Trophoblast cell (in vitro differentiated cells and primary cell): Measurements from ENCODE around the gene PCNT.

ENCODE experiments used
- DNase-seq, 2 donors: peaks; one replicate each; pipeline ENCODE4 v3.0.0-alpha.2; 2016
- H2AFZ ChIP-seq: 2 replicates; pipeline ENCODE4 v1.6.1; 2013; ENCODE audit warnings: low read length, moderate library complexity, mild to moderate bottlenecking; ENCODE audit not compliant: insufficient read depth, poor library complexity
- H2AK5ac ChIP-seq: 2 replicates; pipeline ENCODE4 v1.6.1; 2013; ENCODE audit warnings: mild to moderate bottlenecking, low read length
- H2BK120ac ChIP-seq: 2 replicates; pipeline ENCODE4 v1.6.1; 2013; ENCODE audit warnings: low read length, mild to moderate bottlenecking, moderate library complexity; ENCODE audit not compliant: insufficient read depth, poor library complexity
- H2BK12ac ChIP-seq: 2 replicates; pipeline ENCODE4 v1.6.1; 2013; ENCODE audit warnings: mild to moderate bottlenecking, low read length, moderate library complexity
- H2BK5ac ChIP-seq: 2 replicates; pipeline ENCODE4 v1.6.1; 2013; ENCODE audit warnings: low read length, low read depth, moderate library complexity, mild to moderate bottlenecking; ENCODE audit not compliant: poor library complexity
- H3K14ac ChIP-seq: 2 replicates; pipeline ENCODE4 v1.6.1; 2013; ENCODE audit warnings: mild to moderate bottlenecking, low read length
- H3K18ac ChIP-seq: 2 replicates; pipeline ENCODE4 v1.6.1; 2013; ENCODE audit warnings: mild to moderate bottlenecking, low read length
- H3K23ac ChIP-seq: 2 replicates; pipeline ENCODE4 v1.6.1; 2013; ENCODE audit warnings: low read length
- H3K27ac ChIP-seq: 2 replicates; pipeline ENCODE4 v1.5.1; 2013; ENCODE audit warnings: low read depth, mild to moderate bottlenecking, inconsistent platforms, low read length, moderate library complexity
- H3K27me3 ChIP-seq: 2 replicates; pipeline ENCODE4 v1.6.1; 2013; ENCODE audit warnings: inconsistent platforms, mild to moderate bottlenecking, low read length, moderate library complexity; ENCODE audit not compliant: insufficient read depth
- H3K36me3 ChIP-seq, 2 experiments: 1 replicate in 1 of 2; 2 replicates in 1 of 2; pipeline ENCODE4 v1.6.1; 2013; ENCODE audit warnings: low read length in 2 of 2, mild to moderate bottlenecking in 2 of 2, moderate library complexity in 1 of 2; ENCODE audit not compliant: insufficient read depth in 2 of 2, control insufficient read depth in 1 of 2
- H3K4ac ChIP-seq: 2 replicates; pipeline ENCODE4 v1.6.1; 2013; ENCODE audit warnings: low read depth, mild to moderate bottlenecking, low read length, moderate library complexity
- H3K4me1 ChIP-seq, 2 experiments: 1 replicate in 1 of 2; 2 replicates in 1 of 2; pipeline ENCODE4 v1.6.1; 2013; ENCODE audit warnings: low read length in 2 of 2, mild to moderate bottlenecking in 2 of 2, moderate library complexity in 1 of 2; ENCODE audit not compliant: insufficient read depth in 2 of 2, control insufficient read depth in 1 of 2
- H3K4me2 ChIP-seq: 2 replicates; pipeline ENCODE4 v1.6.1; 2013; ENCODE audit warnings: inconsistent platforms, mild to moderate bottlenecking, low read length, moderate library complexity
- H3K4me3 ChIP-seq: 2 replicates; pipeline ENCODE4 v1.5.1; 2013; ENCODE audit warnings: mild to moderate bottlenecking, low read depth, low read length, inconsistent platforms
- H3K79me1 ChIP-seq: one replicate; pipeline ENCODE4 v1.6.1; 2013; ENCODE audit warnings: low read length
- H3K79me2 ChIP-seq: 2 replicates; pipeline ENCODE4 v1.6.1; 2013; ENCODE audit warnings: low read length, mild to moderate bottlenecking; ENCODE audit not compliant: control insufficient read depth, insufficient read depth, poor library complexity
- H3K9ac ChIP-seq: 2 replicates; pipeline ENCODE4 v1.6.1; 2013; ENCODE audit warnings: mild to moderate bottlenecking, low read length
- H3K9me3 ChIP-seq: 2 replicates; pipeline ENCODE4 v1.6.1; 2013; ENCODE audit warnings: low read depth, mild to moderate bottlenecking, control low read depth, inconsistent platforms, low read length; ENCODE audit not compliant: insufficient read depth
- H4K12ac ChIP-seq: 2 replicates; pipeline ENCODE4 v1.6.1; 2013; ENCODE audit warnings: low read depth, mild to moderate bottlenecking, low read length, moderate library complexity
- H4K8ac ChIP-seq: 2 replicates; pipeline ENCODE4 v1.6.1; 2013; ENCODE audit warnings: low read depth, mild to moderate bottlenecking, low read length, moderate library complexity
- H4K91ac ChIP-seq: one replicate; pipeline ENCODE4 v1.6.1; 2013; ENCODE audit warnings: low read depth, mild to moderate bottlenecking, low read length, moderate library complexity
- WGBS: extraction: QIAGEN DNeasy Blood & Tissue Kit; methylation state at CpG from one replicate; pipeline ENCODE4 v1.1.7; 2013; ENCODE audit warnings: missing lambda C conversion rate; ENCODE audit not compliant: insufficient read length, insufficient coverage; ENCODE audit errors: extremely low coverage; 5-methylcytosine and 5-hydroxymethylcytosine counted together

PCNT gene

DNA sequence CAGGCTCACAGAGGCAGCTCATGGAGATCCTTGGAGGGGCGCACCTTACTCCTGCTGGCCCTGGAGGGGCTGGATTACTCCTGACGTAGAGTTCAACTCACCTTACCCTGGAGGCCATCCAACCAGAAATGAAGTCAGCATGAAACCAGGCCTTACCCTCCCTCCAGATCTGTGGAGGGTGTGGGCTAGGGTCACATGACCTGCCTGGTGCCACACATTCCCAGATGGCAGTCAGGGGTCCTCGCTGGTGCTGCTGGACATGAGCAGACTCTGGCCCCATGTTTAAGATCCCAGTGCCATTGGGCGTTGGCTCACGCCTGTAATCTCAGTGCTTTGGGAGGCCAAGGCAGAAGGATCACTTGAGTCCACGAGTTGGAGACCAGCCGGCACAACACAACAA lies 4.8 kb upstream of the PCNT start:
- Histone ChIP-seq H3K4me2 (no peak overlapping the region), H3K36me3 (peaks cover 10 to 14% of the 10 kb centered on the region in 2 experiments), H3K14ac (no peak overlapping the region), H3K27ac (no peak overlapping the region), H3K23ac (no peak overlapping the region), H4K91ac (no peak overlapping the region), H3K79me1 (peaks cover 14% of the 10 kb centered on the region), H2AFZ (no peak overlapping the region), H4K12ac (no peak overlapping the region), H2BK5ac (no peak overlapping the region), H3K9me3 (no peaks in the 10 kb centered on the region), H3K18ac (no peak overlapping the region), H3K4ac (no peak overlapping the region), H3K27me3 (no peaks in the 10 kb centered on the region), H3K4me1 (peaks cover 10 to 22% of the 10 kb centered on the region in 2 experiments), H3K4me3 (no peak overlapping the region), H3K79me2 (peaks cover 19% of the 10 kb centered on the region), H3K9ac (no peak overlapping the region), H2BK120ac (no peak overlapping the region), H2AK5ac (no peak overlapping the region), H4K8ac (no peak overlapping the region), H2BK12ac (no peak overlapping the region)
- DNase-seq = no peak
- no CpG with 5 or more reads among the region's 7 CpGs for WGBS

DNA sequence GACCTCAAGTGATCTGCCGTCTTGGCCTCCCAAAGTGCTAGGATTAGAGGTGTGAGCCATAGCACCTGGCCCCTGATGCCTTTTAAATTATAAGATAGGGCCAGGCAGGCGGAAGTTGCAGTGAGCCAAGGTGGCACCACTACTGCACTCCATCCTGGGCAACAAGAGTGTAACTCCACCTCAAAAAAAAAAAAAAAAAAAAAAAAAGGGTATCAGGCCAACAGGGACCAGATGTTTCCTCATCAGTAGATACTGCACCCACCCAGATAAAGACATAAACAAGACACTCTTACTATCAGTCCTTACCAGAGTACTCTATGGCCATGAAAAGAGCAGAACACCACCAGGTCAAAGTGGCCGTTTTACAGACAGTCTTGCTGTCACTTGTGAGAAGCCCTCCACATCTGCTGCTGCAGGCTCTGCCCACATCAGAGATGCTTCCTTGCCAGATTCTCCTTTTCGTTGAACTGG lies 3.6 kb upstream of the PCNT start:
- H3K4me1 ChIP-seq = peaks cover 10 to 22% of the 10 kb centered on the region in 2 experiments
- no peak overlapping the region for H3K23ac ChIP-seq
- WGBS = no CpG with 5 or more reads among the region's 4 CpGs

DNA sequence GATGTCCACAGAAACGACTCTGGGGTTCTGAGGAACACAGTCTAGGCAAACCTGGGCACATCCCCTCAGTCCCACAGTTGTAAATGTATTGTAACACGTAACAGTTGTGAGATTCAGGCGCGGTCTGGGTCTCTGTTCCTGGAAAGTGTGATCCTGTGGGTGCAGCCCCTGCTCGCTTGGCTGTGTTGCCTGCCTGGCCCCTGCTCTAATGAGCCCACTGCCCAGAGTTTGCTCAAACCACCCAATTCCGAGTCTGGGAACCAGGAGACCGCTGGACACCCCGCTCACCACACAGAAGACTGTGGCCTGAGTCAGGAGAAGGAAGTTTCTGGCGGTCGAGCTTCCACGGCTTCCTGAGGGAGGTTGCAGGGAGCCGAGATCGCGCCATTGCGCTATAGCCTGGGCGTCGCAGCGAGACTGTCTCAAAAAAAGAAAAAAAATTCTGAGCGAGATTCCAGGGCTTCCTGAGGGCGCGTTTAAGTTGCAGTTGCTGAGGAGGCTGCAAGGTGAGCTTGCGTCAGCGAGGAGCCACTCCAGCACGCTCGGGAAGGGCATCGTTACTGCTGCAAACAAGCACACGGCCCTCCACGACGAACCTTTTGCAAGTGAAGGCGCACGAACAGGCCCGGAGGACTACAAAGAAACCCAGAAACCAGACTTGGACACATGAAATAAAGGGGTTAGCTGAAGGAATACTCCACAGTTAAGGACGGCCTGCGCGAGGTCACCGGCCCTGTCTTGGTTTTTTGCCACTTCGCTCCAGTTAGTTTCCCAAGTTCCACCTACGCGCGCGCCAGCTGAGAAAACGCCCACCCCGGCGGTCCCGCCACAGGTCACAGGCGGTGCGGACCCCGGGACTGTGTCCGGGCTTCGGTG lies 1.4 kb upstream of the PCNT start:
- Histone ChIP-seq H2AK5ac (peak overlapping the region; percentile 30), H4K12ac (peak overlapping the region; percentile 19), H2BK120ac (peak overlapping the region; percentile 41), H4K91ac (peak overlapping the region; percentile 88), H2AFZ (peak overlapping the region; percentile 43), H3K9me3 (no peaks in the 10 kb centered on the region), H3K79me2 (peaks cover 26% of the 10 kb centered on the region), H3K79me1 (peaks cover 21% of the 10 kb centered on the region), H3K4me3 (peak overlapping the region; percentile 86), H3K4me2 (peak overlapping the region; percentile 93), H4K8ac (peak overlapping the region; percentile 85), H3K18ac (peak overlapping the region; percentile 47), H3K23ac (no peak overlapping the region), H3K27me3 (no peaks in the 10 kb centered on the region), H3K9ac (peak overlapping the region; percentile 95), H3K4ac (peak overlapping the region; percentile 94), H3K36me3 (peaks cover under 1 to 3% of the 10 kb centered on the region in 2 experiments), H3K27ac (peak overlapping the region; percentile 61), H2BK12ac (no peak overlapping the region), H3K4me1 (peaks cover 13 to 25% of the 10 kb centered on the region in 2 experiments), H2BK5ac (peak overlapping the region; percentile 54), H3K14ac (peak overlapping the region; percentile 80)
- DNase-seq = peak; percentile 19 to 68
- WGBS = no CpG with 5 or more reads among the region's 50 CpGs

More for the DNA sequence above, 3.6 kb upstream of the PCNT start:
- no peak overlapping the region for H4K12ac ChIP-seq
- peaks cover 2% of the 10 kb centered on the region in 2 experiments for H3K36me3 ChIP-seq
- H4K91ac ChIP-seq = no peak overlapping the region
- no peak overlapping the region for H2BK12ac ChIP-seq
- no peak overlapping the region for H2AK5ac ChIP-seq
- no peak overlapping the region for H2AFZ ChIP-seq
- H3K79me2 ChIP-seq = peaks cover 26% of the 10 kb centered on the region
- no peak overlapping the region for H4K8ac ChIP-seq
- H3K14ac ChIP-seq = no peak overlapping the region
- peaks cover 21% of the 10 kb centered on the region for H3K79me1 ChIP-seq
- no peaks in the 10 kb centered on the region for H3K27me3 ChIP-seq
- H3K4me2 ChIP-seq = no peak overlapping the region
- H2BK5ac ChIP-seq = no peak overlapping the region
- H2BK120ac ChIP-seq = no peak overlapping the region
- H3K4ac ChIP-seq = no peak overlapping the region
- H3K18ac ChIP-seq = no peak overlapping the region
- H3K9me3 ChIP-seq = no peaks in the 10 kb centered on the region
- no peak overlapping the region for H3K4me3 ChIP-seq
- H3K27ac ChIP-seq = no peak overlapping the region
- DNase-seq = no peak
- H3K9ac ChIP-seq = no peak overlapping the region

DNA sequence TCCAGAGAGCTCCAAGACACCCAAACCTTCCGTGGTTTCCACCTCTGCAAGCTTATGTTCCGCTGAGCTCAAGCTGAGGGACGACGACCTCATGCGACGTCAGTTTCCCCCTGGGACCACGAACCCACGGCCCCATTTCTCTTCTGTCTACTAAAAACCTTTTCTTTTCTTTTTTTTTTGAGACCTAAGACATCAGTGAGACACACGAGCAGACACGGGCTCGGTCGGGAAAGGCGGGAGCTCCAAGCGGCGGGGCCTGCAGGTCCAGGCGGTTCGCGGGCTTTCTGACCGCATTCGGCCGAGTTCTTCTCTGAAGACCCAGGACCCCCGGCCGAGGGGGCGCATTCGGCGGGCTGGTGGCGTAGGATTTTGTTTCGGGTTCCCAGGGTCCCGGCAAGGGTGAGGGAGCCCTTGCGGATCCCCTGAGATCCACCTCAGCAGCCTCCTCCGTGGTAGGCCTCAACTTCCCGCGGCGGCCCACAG lies 688 bp upstream of the PCNT start:
- Histone ChIP-seq H3K27me3 (no peaks in the 10 kb centered on the region), H3K4me2 (peak overlapping the region; percentile 93), H3K9me3 (no peaks in the 10 kb centered on the region), H3K36me3 (peaks cover 4 to 9% of the 10 kb centered on the region in 2 experiments), H4K91ac (peak overlapping the region; percentile 88), H2BK12ac (no peak overlapping the region), H3K18ac (peak overlapping the region; percentile 28), H4K12ac (peak overlapping the region; percentile 49), H3K14ac (peak overlapping the region; percentile 92), H2AFZ (peak overlapping the region; percentile 66), H2BK5ac (peak overlapping the region; percentile 49), H4K8ac (peak overlapping the region; percentile 85), H3K4ac (peak overlapping the region; percentile 94), H3K4me1 (peaks cover 11 to 20% of the 10 kb centered on the region in 2 experiments), H3K9ac (peak overlapping the region; percentile 95), H3K4me3 (peak overlapping the region; percentile 86), H3K79me2 (peaks cover 25% of the 10 kb centered on the region), H2AK5ac (peak overlapping the region; percentile 30), H3K27ac (peak overlapping the region; percentile 61), H3K23ac (no peak overlapping the region), H3K79me1 (peaks cover 21% of the 10 kb centered on the region), H2BK120ac (peak overlapping the region; percentile 41)
- no CpG with 5 or more reads among the region's 34 CpGs for WGBS
- DNase-seq = peak in 1 of 2 donors; percentile 18
